ES-I3 (cell line): ENCODE results near the gene UBE4B.
"Not testable (repeated sequence)": the region's sequence is repeated elsewhere in the genome, so short reads cannot be mapped to it uniquely, and the experiment has no call there.

Experiments
- H3K36me3 ChIP-seq: 2 replicates; pipeline ENCODE4 v1.6.1; 2013; ENCODE audit warnings: mild to moderate bottlenecking, low read length, control low read depth, moderate library complexity; ENCODE audit not compliant: insufficient read depth
- H3K4me1 ChIP-seq: 2 replicates; pipeline ENCODE4 v1.6.1; 2013; ENCODE audit warnings: mild to moderate bottlenecking, control low read depth, low read length; ENCODE audit not compliant: insufficient read depth
- H3K9ac ChIP-seq: 2 replicates; pipeline ENCODE4 v1.6.1; 2013; ENCODE audit warnings: low read depth, mild to moderate bottlenecking, low read length, moderate library complexity
- H3K9me3 ChIP-seq: 2 replicates; pipeline ENCODE4 v1.6.1; 2013; ENCODE audit warnings: mild to moderate bottlenecking, low read length, moderate library complexity; ENCODE audit not compliant: control insufficient read depth, insufficient read depth

The UBE4B gene

GRCh38 chr1:10220200-10220599, 187.4 kb downstream of the UBE4B start:
- Histone ChIP-seq H3K36me3 (no peaks in the 10 kb centered on the region), H3K9me3 (peaks cover 3% of the 10 kb centered on the region), H3K9ac (no peak overlapping the region), H3K4me1 (no peaks in the 10 kb centered on the region)

GRCh38 chr1:10220657-10221056, 187.9 kb downstream of the UBE4B start:
- H3K9me3 ChIP-seq, H3K36me3 ChIP-seq, H3K4me1 ChIP-seq, H3K9ac ChIP-seq: not testable (repeated sequence)

- Histone ChIP-seq H3K36me3 (no peaks in the 10 kb centered on the region), H3K4me1 (no peaks in the 10 kb centered on the region), H3K9ac (no peak overlapping the region), H3K9me3 (peaks cover 3% of the 10 kb centered on the region)
These were observed 192.8 kb downstream of the UBE4B start for GRCh38 chr1:10225573-10225972.

- no peaks in the 10 kb centered on the region for H3K4me1 ChIP-seq
- peaks cover 3% of the 10 kb centered on the region for H3K9me3 ChIP-seq
- no peaks in the 10 kb centered on the region; the same call in 1 of the 2 replicates for H3K36me3 ChIP-seq
- H3K9ac ChIP-seq = no peak overlapping the region
These were observed 195.8 kb downstream of the UBE4B start for GRCh38 chr1:10228528-10228927.

GRCh38 chr1:10229903-10230302, 197.1 kb downstream of the UBE4B start:
- no peak overlapping the region for H3K9ac ChIP-seq
- peaks cover 2% of the 10 kb centered on the region; the same call in 1 of the 2 replicates for H3K9me3 ChIP-seq
- no peaks in the 10 kb centered on the region; the same call in 1 of the 2 replicates for H3K36me3 ChIP-seq
- no peaks in the 10 kb centered on the region for H3K4me1 ChIP-seq
